Measurements from ENCODE around the gene RARA.

- TF ChIP-seq RFX5 (IDR thresholded peaks at IDR 0.05; ENCODE audit: low read depth, low read length) = no peak
- no peak for TF ChIP-seq CTCF (conservative IDR thresholded peaks at IDR 0.05; ENCODE audit: low read depth, low read length)
- no peak for TF ChIP-seq POLR2A (IDR thresholded peaks at IDR 0.05; ENCODE audit: low read depth, low read length)
- no peak for TF ChIP-seq FOS (IDR thresholded peaks at IDR 0.05; ENCODE audit: low read depth, low read length)
- no peak for TF ChIP-seq BHLHE40 (IDR thresholded peaks at IDR 0.05; ENCODE audit: low read depth, low read length)
- TF ChIP-seq MAZ (IDR thresholded peaks at IDR 0.05; ENCODE audit: borderline replicate concordance, low read depth, low read length) = no peak
- no peak for TF ChIP-seq CHD1 (IDR thresholded peaks at IDR 0.05; ENCODE audit: low read depth, low read length)
- no peak for TF ChIP-seq CEBPB (IDR thresholded peaks at IDR 0.05; ENCODE audit: low read depth, low read length)
- TF ChIP-seq, protein P1, sequence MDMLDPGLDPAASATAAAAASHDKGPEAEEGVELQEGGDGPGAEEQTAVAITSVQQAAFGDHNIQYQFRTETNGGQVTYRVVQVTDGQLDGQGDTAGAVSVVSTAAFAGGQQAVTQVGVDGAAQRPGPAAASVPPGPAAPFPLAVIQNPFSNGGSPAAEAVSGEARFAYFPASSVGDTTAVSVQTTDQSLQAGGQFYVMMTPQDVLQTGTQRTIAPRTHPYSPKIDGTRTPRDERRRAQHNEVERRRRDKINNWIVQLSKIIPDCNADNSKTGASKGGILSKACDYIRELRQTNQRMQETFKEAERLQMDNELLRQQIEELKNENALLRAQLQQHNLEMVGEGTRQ (IDR thresholded peaks at IDR 0.05; ENCODE audit: low read depth, low read length) = no peak
- TF ChIP-seq RCOR1 (IDR thresholded peaks at IDR 0.05; ENCODE audit: insufficient replicate concordance, low read length) = no peak
- TF ChIP-seq MXI1 (IDR thresholded peaks at IDR 0.05; ENCODE audit: borderline replicate concordance, low read depth, low read length) = no peak
Observed at GRCh38 chr17:40328386-40328766, 19.4 kb downstream of the RARA start.

Measured in IMR-90 (cell line).